ENCODE data around the gene NPDC1. TPM values are rescaled to one million over a fixed set of nuclear protein-coding genes. Genes with fewer than 3 reads are reported as not detected.

Gene NPDC1
- total RNA-seq, 1 experiment from 2014 or later, result 73.9 TPM

GRCh38 chr9:137082222-137082924, 36.4 kb upstream of the NPDC1 start:
- intact Hi-C loops (cut with micrococcal nuclease; ENCODE audit: unreplicated experiment), result no loop called here
- DNase-seq (ENCODE audit: low spot score), result no peak
- BruUV-seq (replicated peaks), result no TSS peak
- H3K27ac ChIP-seq (ENCODE audit: low read depth, low read length, poor library complexity, severe bottlenecking), result peak overlapping the region; percentile 67
- H3K27me3 ChIP-seq (replicated peaks; ENCODE audit: insufficient read depth, low read depth, low read length, poor library complexity), result no peaks in the 10 kb centered on the region
- ChIA-PET CTCF (no interaction called here), POLR2A (ENCODE audit: low non-redundant PET) (no interaction called here)
- H3K4me1 ChIP-seq (ENCODE audit: insufficient read depth, low read length, poor library complexity, severe bottlenecking), result peaks cover 19% of the 10 kb centered on the region
- H3K36me3 ChIP-seq (ENCODE audit: insufficient read depth, low read length, poor library complexity, severe bottlenecking), result peaks cover 5% of the 10 kb centered on the region
- H3K4me3 ChIP-seq (ENCODE audit: low read depth, low read length, poor library complexity, severe bottlenecking), result no peak overlapping the region
- TF ChIP-seq CTCF (conservative IDR thresholded peaks at IDR 0.05; ENCODE audit: low read depth, low read length), result no peak
- TF ChIP-seq EZH2 (IDR thresholded peaks at IDR 0.05; ENCODE audit: borderline replicate concordance, low read depth, low read length, poor library complexity, severe bottlenecking), result no peak
- no peaks in the 10 kb centered on the region for H3K9me3 ChIP-seq (ENCODE audit: low read depth, low read length, poor library complexity, severe bottlenecking)

GRCh38 chr9:137080260-137081122, 34.5 kb upstream of the NPDC1 start:
- CTCF ChIA-PET, result no interaction called here
- Histone ChIP-seq H3K27ac (ENCODE audit: low read depth, low read length, poor library complexity, severe bottlenecking) (no peak overlapping the region), H3K4me1 (ENCODE audit: insufficient read depth, low read length, poor library complexity, severe bottlenecking) (peaks cover 20% of the 10 kb centered on the region), H3K27me3 (replicated peaks; ENCODE audit: insufficient read depth, low read depth, low read length, poor library complexity) (no peaks in the 10 kb centered on the region), H3K4me3 (ENCODE audit: low read depth, low read length, poor library complexity, severe bottlenecking) (no peak overlapping the region), H3K9me3 (ENCODE audit: low read depth, low read length, poor library complexity, severe bottlenecking) (no peaks in the 10 kb centered on the region), H3K36me3 (ENCODE audit: insufficient read depth, low read length, poor library complexity, severe bottlenecking) (peaks cover 5% of the 10 kb centered on the region)
- no peak for DNase-seq (ENCODE audit: low spot score)
- POLR2A ChIA-PET (ENCODE audit: low non-redundant PET), result no interaction called here
- TF ChIP-seq CTCF (conservative IDR thresholded peaks at IDR 0.05; ENCODE audit: low read depth, low read length) (no peak), EZH2 (IDR thresholded peaks at IDR 0.05; ENCODE audit: borderline replicate concordance, low read depth, low read length, poor library complexity, severe bottlenecking) (no peak)
- no TSS peak for BruUV-seq (replicated peaks)
- intact Hi-C loops (cut with micrococcal nuclease; ENCODE audit: unreplicated experiment), result no loop called here

- no peaks in the 10 kb centered on the region for H3K9me3 ChIP-seq (ENCODE audit: low read depth, low read length, poor library complexity, severe bottlenecking)
- H3K27ac ChIP-seq (ENCODE audit: low read depth, low read length, poor library complexity, severe bottlenecking), result no peak overlapping the region
- CTCF ChIA-PET, result interaction anchor here (0.9 kb wide), 1 partner anchor 30 kb away, joined by 3 read pairs; no protein-coding TSS in a partner anchor
- no peak for DNase-seq (ENCODE audit: low spot score)
- BruUV-seq (replicated peaks), result no TSS peak
- intact Hi-C loops (cut with micrococcal nuclease; ENCODE audit: unreplicated experiment), result no loop called here
- no peaks in the 10 kb centered on the region for H3K27me3 ChIP-seq (replicated peaks; ENCODE audit: insufficient read depth, low read depth, low read length, poor library complexity)
- H3K36me3 ChIP-seq (ENCODE audit: insufficient read depth, low read length, poor library complexity, severe bottlenecking), result peaks cover 5% of the 10 kb centered on the region
- POLR2A ChIA-PET (ENCODE audit: low non-redundant PET), result no interaction called here
- no peak overlapping the region for H3K4me3 ChIP-seq (ENCODE audit: low read depth, low read length, poor library complexity, severe bottlenecking)
- H3K4me1 ChIP-seq (ENCODE audit: insufficient read depth, low read length, poor library complexity, severe bottlenecking), result peaks cover 15% of the 10 kb centered on the region
- TF ChIP-seq CTCF (conservative IDR thresholded peaks at IDR 0.05; ENCODE audit: low read depth, low read length) (no peak), EZH2 (IDR thresholded peaks at IDR 0.05; ENCODE audit: borderline replicate concordance, low read depth, low read length, poor library complexity, severe bottlenecking) (no peak)
Observed at GRCh38 chr9:137079401-137079787, 33.4 kb upstream of the NPDC1 start.

Data from A673 (cell line).